ENCODE data around the gene OR8B8. TPM values are rescaled to one million over a fixed set of nuclear protein-coding genes. Genes with fewer than 3 reads are reported as not detected.

OR8B8 gene
- polyA plus RNA-seq, 1 donor from 2014 or later = not detected

GRCh38 chr11:124482362-124483147, 37.1 kb upstream of the OR8B8 start (continued):
- TF ChIP-seq REST (IDR thresholded peaks at IDR 0.05; ENCODE audit: borderline replicate concordance) = no peak

DNA sequence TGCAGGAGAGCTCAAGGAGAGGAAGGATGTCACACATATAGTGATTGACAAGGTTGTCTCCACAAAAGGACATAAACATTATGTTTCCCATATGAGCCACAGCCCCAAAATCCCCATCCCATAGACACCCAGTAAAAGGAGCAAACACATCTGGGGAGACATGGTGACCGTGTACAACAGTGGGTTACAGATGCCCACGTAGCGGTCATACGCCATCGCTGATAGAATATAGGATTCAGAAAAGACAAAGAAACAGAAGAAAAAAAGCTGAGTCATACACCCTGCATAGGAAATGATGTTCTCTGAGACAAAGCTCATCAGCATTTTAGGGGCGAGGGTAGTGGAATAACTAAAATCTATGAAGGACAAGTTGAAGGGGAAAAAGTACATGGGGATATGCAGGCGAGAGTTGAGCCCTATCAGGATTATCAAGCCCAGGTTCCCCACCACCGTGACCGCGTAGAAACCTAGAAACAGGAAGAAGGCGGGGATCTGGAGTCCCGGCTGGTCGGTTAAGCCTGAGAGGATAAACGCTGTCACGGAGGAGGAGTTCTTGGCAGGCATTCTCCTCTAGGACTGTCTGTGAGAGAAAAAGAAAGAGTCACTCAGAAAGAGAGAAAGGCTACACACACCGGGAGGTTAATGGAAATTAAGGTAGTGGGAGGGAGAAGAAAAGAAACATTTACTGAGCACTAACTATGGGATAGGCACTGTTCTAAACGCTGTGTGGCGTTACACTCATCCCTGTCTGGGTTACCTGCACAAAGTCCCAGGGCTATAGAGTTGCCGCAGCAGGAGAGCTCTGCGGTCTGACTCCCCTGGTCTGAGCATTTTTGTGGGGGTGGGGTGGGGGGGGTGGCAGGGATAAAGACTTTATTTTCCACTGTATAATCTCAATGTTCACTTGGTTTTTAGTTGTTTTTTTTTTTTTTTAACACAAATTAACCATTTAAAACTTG, 36.1 kb upstream of the OR8B8 start:
- H3K9ac ChIP-seq (ENCODE audit: low read length) = no peak overlapping the region
- H3K4me3 ChIP-seq (ENCODE audit: low read length) = no peak overlapping the region
- H3K79me2 ChIP-seq (replicated peaks; ENCODE audit: insufficient read depth, low read length) = no peaks in the 10 kb centered on the region

More for the DNA sequence above, 36.1 kb upstream of the OR8B8 start:
- Histone ChIP-seq H3K9me2 (ENCODE audit: insufficient read depth, low read length) (no peaks in the 10 kb centered on the region), H3K9me3 (ENCODE audit: low read length) (no peaks in the 10 kb centered on the region), H3F3A (ENCODE audit: insufficient read depth, low read length, poor library complexity, severe bottlenecking) (no peaks in the 10 kb centered on the region), H3K27ac (ENCODE audit: low read length) (no peak overlapping the region), H2AFZ (ENCODE audit: low read depth, low read length) (no peak overlapping the region), H3K36me3 (ENCODE audit: insufficient read depth, low read length) (no peaks in the 10 kb centered on the region), H4K20me1 (ENCODE audit: insufficient read depth) (no peaks in the 10 kb centered on the region), H3K27me3 (ENCODE audit: insufficient read depth, low read depth, low read length) (no peaks in the 10 kb centered on the region), H3K4me2 (ENCODE audit: low read length) (no peak overlapping the region)
- TF ChIP-seq MXI1 (conservative IDR thresholded peaks at IDR 0.05; ENCODE audit: poor library complexity, severe bottlenecking) (no peak), RAD21 (conservative IDR thresholded peaks at IDR 0.05) (no peak), EP300 (conservative IDR thresholded peaks at IDR 0.05; ENCODE audit: poor library complexity, severe bottlenecking) (no peak), POLR2AphosphoS5 (IDR thresholded peaks at IDR 0.05) (no peak), SMC3 (conservative IDR thresholded peaks at IDR 0.05; ENCODE audit: poor library complexity) (no peak), TAF1 (IDR thresholded peaks at IDR 0.05; ENCODE audit: low read depth) (no peak), REST (IDR thresholded peaks at IDR 0.05; ENCODE audit: borderline replicate concordance) (no peak), EZH2 (IDR thresholded peaks at IDR 0.05; ENCODE audit: borderline replicate concordance, insufficient read depth, low read length, poor library complexity, severe bottlenecking) (no peak)
- TF ChIP-seq, protein P1, sequence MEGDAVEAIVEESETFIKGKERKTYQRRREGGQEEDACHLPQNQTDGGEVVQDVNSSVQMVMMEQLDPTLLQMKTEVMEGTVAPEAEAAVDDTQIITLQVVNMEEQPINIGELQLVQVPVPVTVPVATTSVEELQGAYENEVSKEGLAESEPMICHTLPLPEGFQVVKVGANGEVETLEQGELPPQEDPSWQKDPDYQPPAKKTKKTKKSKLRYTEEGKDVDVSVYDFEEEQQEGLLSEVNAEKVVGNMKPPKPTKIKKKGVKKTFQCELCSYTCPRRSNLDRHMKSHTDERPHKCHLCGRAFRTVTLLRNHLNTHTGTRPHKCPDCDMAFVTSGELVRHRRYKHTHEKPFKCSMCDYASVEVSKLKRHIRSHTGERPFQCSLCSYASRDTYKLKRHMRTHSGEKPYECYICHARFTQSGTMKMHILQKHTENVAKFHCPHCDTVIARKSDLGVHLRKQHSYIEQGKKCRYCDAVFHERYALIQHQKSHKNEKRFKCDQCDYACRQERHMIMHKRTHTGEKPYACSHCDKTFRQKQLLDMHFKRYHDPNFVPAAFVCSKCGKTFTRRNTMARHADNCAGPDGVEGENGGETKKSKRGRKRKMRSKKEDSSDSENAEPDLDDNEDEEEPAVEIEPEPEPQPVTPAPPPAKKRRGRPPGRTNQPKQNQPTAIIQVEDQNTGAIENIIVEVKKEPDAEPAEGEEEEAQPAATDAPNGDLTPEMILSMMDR (IDR thresholded peaks at IDR 0.05; ENCODE audit: poor library complexity, severe bottlenecking) = no peak
